Measurements from ENCODE around the gene INKA1. TPM values are rescaled to one million over a fixed set of nuclear protein-coding genes. Genes with fewer than 3 reads are reported as not detected.

INKA1 gene
- 4.3 and 5.7 TPM in 2 replicates for total RNA-seq (2012; rRNA removed)

GRCh38 chr3:49802719-49803464 is at the start of gene INKA1:
INKA1 (plus strand) TSS chr3:49803261; CDS start chr3:49803393, 132 bp downstream.
- Histone ChIP-seq H3K4me3 (ENCODE audit: low read length) (peak within 1 kb of the TSS; percentile 87), H3K4me1 (ENCODE audit: control insufficient read depth, insufficient read depth, low read length) (peaks cover 31% of the 10 kb centered on the region)

GRCh38 chr3:49754536-49754935 is 48.5 kb upstream of the INKA1 start:
- H3K4me1 ChIP-seq (ENCODE audit: control insufficient read depth, insufficient read depth, low read length) = no peaks in the 10 kb centered on the region
- H3K4me2 ChIP-seq (ENCODE audit: low read length) = no peak overlapping the region
- H3K4me3 ChIP-seq (ENCODE audit: low read length) = no peak overlapping the region
- no peaks in the 10 kb centered on the region for H3K27me3 ChIP-seq (ENCODE audit: control insufficient read depth, insufficient read depth, low read length)
- H3K9ac ChIP-seq (ENCODE audit: low read depth, low read length) = no peak overlapping the region
- no peaks in the 10 kb centered on the region for H3K9me3 ChIP-seq (replicated peaks; ENCODE audit: low read length)
- peaks cover 3% of the 10 kb centered on the region for H3K36me3 ChIP-seq (ENCODE audit: insufficient read depth, low read length)

More at GRCh38 chr3:49802719-49803464, at the start of gene INKA1:
- no peaks in the 10 kb centered on the region for H3K9me3 ChIP-seq (replicated peaks; ENCODE audit: low read length)
- peak within 1 kb of the TSS; percentile 98 for H3K4me2 ChIP-seq (ENCODE audit: low read length)
- H3K27me3 ChIP-seq (ENCODE audit: control insufficient read depth, insufficient read depth, low read length) = no peaks in the 10 kb centered on the region
- H3K36me3 ChIP-seq (ENCODE audit: insufficient read depth, low read length) = no peaks in the 10 kb centered on the region
- H3K9ac ChIP-seq (ENCODE audit: low read depth, low read length) = peak within 1 kb of the TSS; percentile 80

GRCh38 chr3:49756036-49756435 is 47.0 kb upstream of the INKA1 start:
- H3K4me1 ChIP-seq (ENCODE audit: control insufficient read depth, insufficient read depth, low read length) = no peaks in the 10 kb centered on the region
- peaks cover 3% of the 10 kb centered on the region for H3K36me3 ChIP-seq (ENCODE audit: insufficient read depth, low read length)
- H3K27me3 ChIP-seq (ENCODE audit: control insufficient read depth, insufficient read depth, low read length) = no peaks in the 10 kb centered on the region
- H3K4me3 ChIP-seq (ENCODE audit: low read length) = no peak overlapping the region
- no peak overlapping the region for H3K9ac ChIP-seq (ENCODE audit: low read depth, low read length)
- no peaks in the 10 kb centered on the region for H3K9me3 ChIP-seq (replicated peaks; ENCODE audit: low read length)
- H3K4me2 ChIP-seq (ENCODE audit: low read length) = no peak overlapping the region

- H3K9ac ChIP-seq (ENCODE audit: low read depth, low read length) = no peak overlapping the region
Measured at GRCh38 chr3:49757197-49757596, 45.9 kb upstream of the INKA1 start.

GRCh38 chr3:49759226-49759625 is 43.8 kb upstream of the INKA1 start:
- Histone ChIP-seq H3K36me3 (ENCODE audit: insufficient read depth, low read length) (peaks cover 3% of the 10 kb centered on the region), H3K4me3 (ENCODE audit: low read length) (no peak overlapping the region), H3K4me1 (ENCODE audit: control insufficient read depth, insufficient read depth, low read length) (no peaks in the 10 kb centered on the region), H3K9me3 (replicated peaks; ENCODE audit: low read length) (no peaks in the 10 kb centered on the region), H3K27me3 (ENCODE audit: control insufficient read depth, insufficient read depth, low read length) (no peaks in the 10 kb centered on the region), H3K4me2 (ENCODE audit: low read length) (no peak overlapping the region), H3K9ac (ENCODE audit: low read depth, low read length) (no peak overlapping the region)

More at GRCh38 chr3:49757197-49757596, 45.9 kb upstream of the INKA1 start:
- Histone ChIP-seq H3K4me3 (ENCODE audit: low read length) (no peak overlapping the region), H3K4me1 (ENCODE audit: control insufficient read depth, insufficient read depth, low read length) (no peaks in the 10 kb centered on the region), H3K27me3 (ENCODE audit: control insufficient read depth, insufficient read depth, low read length) (no peaks in the 10 kb centered on the region), H3K9me3 (replicated peaks; ENCODE audit: low read length) (no peaks in the 10 kb centered on the region), H3K4me2 (ENCODE audit: low read length) (no peak overlapping the region), H3K36me3 (ENCODE audit: insufficient read depth, low read length) (peaks cover 3% of the 10 kb centered on the region)

GRCh38 chr3:49761661-49762060 is 41.4 kb upstream of the INKA1 start:
- Histone ChIP-seq H3K9ac (ENCODE audit: low read depth, low read length) (no peak overlapping the region), H3K4me3 (ENCODE audit: low read length) (no peak overlapping the region), H3K4me1 (ENCODE audit: control insufficient read depth, insufficient read depth, low read length) (no peaks in the 10 kb centered on the region), H3K27me3 (ENCODE audit: control insufficient read depth, insufficient read depth, low read length) (no peaks in the 10 kb centered on the region), H3K36me3 (ENCODE audit: insufficient read depth, low read length) (no peaks in the 10 kb centered on the region), H3K9me3 (replicated peaks; ENCODE audit: low read length) (no peaks in the 10 kb centered on the region), H3K4me2 (ENCODE audit: low read length) (no peak overlapping the region)

GRCh38 chr3:49763981-49764380 is 39.1 kb upstream of the INKA1 start:
- no peaks in the 10 kb centered on the region for H3K9me3 ChIP-seq (replicated peaks; ENCODE audit: low read length)
- H3K4me3 ChIP-seq (ENCODE audit: low read length) = no peak overlapping the region
- H3K4me2 ChIP-seq (ENCODE audit: low read length) = no peak overlapping the region
- H3K9ac ChIP-seq (ENCODE audit: low read depth, low read length) = no peak overlapping the region
- no peaks in the 10 kb centered on the region for H3K36me3 ChIP-seq (ENCODE audit: insufficient read depth, low read length)
- no peaks in the 10 kb centered on the region for H3K27me3 ChIP-seq (ENCODE audit: control insufficient read depth, insufficient read depth, low read length)
- H3K4me1 ChIP-seq (ENCODE audit: control insufficient read depth, insufficient read depth, low read length) = no peaks in the 10 kb centered on the region

GRCh38 chr3:49769286-49769915 is 33.7 kb upstream of the INKA1 start:
- H3K9ac ChIP-seq (ENCODE audit: low read depth, low read length) = no peak overlapping the region
- H3K9me3 ChIP-seq (replicated peaks; ENCODE audit: low read length) = no peaks in the 10 kb centered on the region
- peaks cover 9% of the 10 kb centered on the region for H3K4me1 ChIP-seq (ENCODE audit: control insufficient read depth, insufficient read depth, low read length)
- no peak overlapping the region for H3K4me2 ChIP-seq (ENCODE audit: low read length)
- no peaks in the 10 kb centered on the region for H3K27me3 ChIP-seq (ENCODE audit: control insufficient read depth, insufficient read depth, low read length)
- H3K4me3 ChIP-seq (ENCODE audit: low read length) = no peak overlapping the region
- peaks cover 5% of the 10 kb centered on the region for H3K36me3 ChIP-seq (ENCODE audit: insufficient read depth, low read length)

GRCh38 chr3:49769926-49770325 is 33.1 kb upstream of the INKA1 start:
- Histone ChIP-seq H3K4me3 (ENCODE audit: low read length) (no peak overlapping the region), H3K36me3 (ENCODE audit: insufficient read depth, low read length) (peaks cover 5% of the 10 kb centered on the region), H3K4me1 (ENCODE audit: control insufficient read depth, insufficient read depth, low read length) (peaks cover 14% of the 10 kb centered on the region), H3K9me3 (replicated peaks; ENCODE audit: low read length) (no peaks in the 10 kb centered on the region), H3K4me2 (ENCODE audit: low read length) (no peak overlapping the region), H3K27me3 (ENCODE audit: control insufficient read depth, insufficient read depth, low read length) (no peaks in the 10 kb centered on the region), H3K9ac (ENCODE audit: low read depth, low read length) (no peak overlapping the region)

GRCh38 chr3:49771340-49771938 is 31.6 kb upstream of the INKA1 start:
- Histone ChIP-seq H3K4me1 (ENCODE audit: control insufficient read depth, insufficient read depth, low read length) (peaks cover 19% of the 10 kb centered on the region), H3K9me3 (replicated peaks; ENCODE audit: low read length) (no peaks in the 10 kb centered on the region), H3K9ac (ENCODE audit: low read depth, low read length) (no peak overlapping the region), H3K4me2 (ENCODE audit: low read length) (no peak overlapping the region), H3K4me3 (ENCODE audit: low read length) (no peak overlapping the region), H3K36me3 (ENCODE audit: insufficient read depth, low read length) (peaks cover 13% of the 10 kb centered on the region), H3K27me3 (ENCODE audit: control insufficient read depth, insufficient read depth, low read length) (no peaks in the 10 kb centered on the region)

- Histone ChIP-seq H3K36me3 (ENCODE audit: insufficient read depth, low read length) (peaks cover 19% of the 10 kb centered on the region), H3K4me3 (ENCODE audit: low read length) (no peak overlapping the region), H3K4me1 (ENCODE audit: control insufficient read depth, insufficient read depth, low read length) (peaks cover 19% of the 10 kb centered on the region), H3K9ac (ENCODE audit: low read depth, low read length) (no peak overlapping the region), H3K9me3 (replicated peaks; ENCODE audit: low read length) (no peaks in the 10 kb centered on the region), H3K27me3 (ENCODE audit: control insufficient read depth, insufficient read depth, low read length) (no peaks in the 10 kb centered on the region), H3K4me2 (ENCODE audit: low read length) (no peak overlapping the region)
Measured at GRCh38 chr3:49772703-49773102, 30.4 kb upstream of the INKA1 start.

All from skeletal muscle satellite cell (primary cell).